ENCODE results near the gene CORT.

DNA sequence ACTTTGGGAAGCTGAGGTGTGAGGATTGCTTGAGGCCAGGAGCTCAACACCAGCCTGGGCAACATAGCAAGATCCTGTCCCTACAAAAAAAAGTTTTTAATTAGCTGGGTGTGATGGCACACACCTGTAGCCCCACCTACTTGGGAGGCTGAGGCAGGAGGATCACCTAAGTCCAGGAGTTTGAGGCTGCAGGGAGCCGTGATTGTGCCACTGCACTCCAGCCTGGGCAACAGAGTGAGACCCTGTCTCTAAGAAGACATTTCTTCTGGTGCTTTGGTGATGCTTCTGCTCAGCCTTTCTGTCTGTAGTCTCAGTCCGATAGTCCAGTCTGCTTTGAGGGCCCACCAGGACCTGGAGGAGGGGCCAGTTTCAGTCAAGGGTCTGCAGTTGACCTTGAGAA lies 42.6 kb upstream of the CORT start:
- TF ChIP-seq, protein P1, sequence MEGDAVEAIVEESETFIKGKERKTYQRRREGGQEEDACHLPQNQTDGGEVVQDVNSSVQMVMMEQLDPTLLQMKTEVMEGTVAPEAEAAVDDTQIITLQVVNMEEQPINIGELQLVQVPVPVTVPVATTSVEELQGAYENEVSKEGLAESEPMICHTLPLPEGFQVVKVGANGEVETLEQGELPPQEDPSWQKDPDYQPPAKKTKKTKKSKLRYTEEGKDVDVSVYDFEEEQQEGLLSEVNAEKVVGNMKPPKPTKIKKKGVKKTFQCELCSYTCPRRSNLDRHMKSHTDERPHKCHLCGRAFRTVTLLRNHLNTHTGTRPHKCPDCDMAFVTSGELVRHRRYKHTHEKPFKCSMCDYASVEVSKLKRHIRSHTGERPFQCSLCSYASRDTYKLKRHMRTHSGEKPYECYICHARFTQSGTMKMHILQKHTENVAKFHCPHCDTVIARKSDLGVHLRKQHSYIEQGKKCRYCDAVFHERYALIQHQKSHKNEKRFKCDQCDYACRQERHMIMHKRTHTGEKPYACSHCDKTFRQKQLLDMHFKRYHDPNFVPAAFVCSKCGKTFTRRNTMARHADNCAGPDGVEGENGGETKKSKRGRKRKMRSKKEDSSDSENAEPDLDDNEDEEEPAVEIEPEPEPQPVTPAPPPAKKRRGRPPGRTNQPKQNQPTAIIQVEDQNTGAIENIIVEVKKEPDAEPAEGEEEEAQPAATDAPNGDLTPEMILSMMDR (IDR thresholded peaks at IDR 0.05; ENCODE audit: low read length): no peak
- no peak for TF ChIP-seq EZH2 (IDR thresholded peaks at IDR 0.05; ENCODE audit: borderline replicate concordance, low read length)
